ENCODE measurements around the gene UBE2D2.
"Not testable (repeated sequence)": the region's sequence is repeated elsewhere in the genome, so short reads cannot be mapped to it uniquely, and the experiment has no call there.

The UBE2D2 gene

GRCh38 chr5:139549162-139549894 is 11.8 kb upstream of the UBE2D2 start:
- DNase-seq, result no peak

- not testable (repeated sequence) for DNase-seq
These were observed 10.9 kb upstream of the UBE2D2 start for GRCh38 chr5:139550051-139550872.

DNA sequence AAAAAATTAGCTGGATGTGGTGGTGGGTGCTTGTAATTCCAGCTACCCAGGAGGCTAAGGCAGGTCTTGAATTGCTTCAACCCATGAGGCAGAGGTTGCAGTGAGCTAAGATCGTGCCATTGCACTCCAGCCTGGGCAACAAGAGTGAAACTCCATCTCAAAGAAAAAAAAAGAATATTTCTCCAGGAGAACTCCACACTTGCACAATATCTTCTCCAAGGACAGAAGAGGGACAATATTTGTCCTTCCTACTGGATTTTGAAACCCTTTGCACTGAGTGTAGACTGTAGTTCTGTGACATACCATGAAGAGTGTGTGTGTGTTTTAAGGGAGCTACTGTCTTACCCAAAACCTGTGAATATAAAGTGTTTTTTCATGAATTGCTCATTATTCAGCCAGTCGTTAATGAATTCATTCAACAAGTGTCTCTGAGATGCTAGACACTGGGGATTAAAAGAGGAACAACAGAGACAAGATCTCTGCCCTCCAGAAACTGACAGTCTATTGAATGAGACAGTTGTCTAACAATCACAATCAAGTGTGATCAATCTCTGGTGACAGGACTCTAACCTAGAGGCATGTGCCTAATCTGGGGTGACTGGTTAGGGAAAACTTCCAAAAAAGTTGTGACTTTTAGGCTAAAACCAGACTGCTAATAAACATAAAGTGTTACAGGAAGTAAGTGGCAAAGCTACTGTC is 9.8 kb upstream of the UBE2D2 start:
- no peak for DNase-seq

GRCh38 chr5:139552893-139553575 is 8.1 kb upstream of the UBE2D2 start:
- DNase-seq, result no peak

DNA sequence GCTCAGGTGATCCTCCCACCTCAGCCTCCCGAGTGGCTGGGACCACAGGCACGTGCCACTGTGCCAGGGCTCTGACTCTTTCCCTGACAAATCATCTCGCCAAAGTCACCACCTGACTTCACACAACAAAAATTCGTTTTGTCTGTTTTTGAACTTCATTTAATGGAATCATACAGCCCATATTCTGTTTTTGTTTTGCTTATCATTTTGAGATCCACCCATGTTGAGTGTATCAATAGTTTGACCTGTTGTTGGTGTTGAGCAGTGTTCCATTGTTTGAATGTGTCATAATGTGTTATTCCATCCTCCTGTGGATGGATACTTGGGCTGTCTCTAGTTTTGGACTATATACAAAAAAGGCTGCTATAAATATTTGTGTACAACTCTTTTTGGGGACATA is 6.9 kb upstream of the UBE2D2 start:
- DNase-seq, result no peak

- DNase-seq, result no peak
These were observed 3.3 kb upstream of the UBE2D2 start for GRCh38 chr5:139557811-139558210.

DNA sequence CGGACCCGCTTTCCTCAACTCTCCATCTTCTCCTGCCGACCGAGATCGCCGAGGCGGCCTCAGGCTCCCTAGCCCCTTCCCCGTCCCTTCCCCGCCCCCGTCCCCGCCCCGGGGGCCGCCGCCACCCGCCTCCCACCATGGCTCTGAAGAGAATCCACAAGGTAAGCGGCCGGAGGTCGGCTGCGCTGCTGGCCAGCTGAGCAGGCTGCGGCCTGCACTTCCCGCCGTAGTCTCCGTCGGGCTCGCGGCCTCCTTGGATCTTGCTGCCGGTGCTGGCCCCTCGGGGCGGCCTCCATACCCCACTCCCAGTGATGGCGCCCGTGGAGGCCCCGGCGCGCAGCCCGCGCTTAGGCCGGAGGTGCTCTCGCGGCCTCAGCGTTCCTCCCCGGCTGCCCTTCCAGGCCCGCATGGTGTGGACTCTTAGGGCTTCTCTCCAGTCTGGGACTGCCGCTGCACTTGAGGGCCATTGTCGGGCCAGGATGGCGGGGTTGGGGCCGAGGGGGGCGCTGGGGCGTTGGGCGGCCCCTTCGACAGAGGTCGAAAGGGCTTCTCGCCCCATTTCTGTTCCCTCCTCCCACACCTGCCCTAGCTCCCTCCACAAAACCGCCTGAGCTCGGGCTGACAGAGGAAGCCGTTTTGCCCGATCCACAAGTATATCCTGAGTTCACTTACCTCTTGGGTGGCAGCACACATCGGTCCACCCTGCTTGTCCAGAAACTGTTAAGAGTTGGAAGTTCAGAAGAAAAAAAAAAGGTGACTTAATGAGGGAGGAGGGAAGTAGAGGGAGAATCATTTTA is 714 bp downstream of the UBE2D2 start:
- DNase-seq, result no peak

DNA sequence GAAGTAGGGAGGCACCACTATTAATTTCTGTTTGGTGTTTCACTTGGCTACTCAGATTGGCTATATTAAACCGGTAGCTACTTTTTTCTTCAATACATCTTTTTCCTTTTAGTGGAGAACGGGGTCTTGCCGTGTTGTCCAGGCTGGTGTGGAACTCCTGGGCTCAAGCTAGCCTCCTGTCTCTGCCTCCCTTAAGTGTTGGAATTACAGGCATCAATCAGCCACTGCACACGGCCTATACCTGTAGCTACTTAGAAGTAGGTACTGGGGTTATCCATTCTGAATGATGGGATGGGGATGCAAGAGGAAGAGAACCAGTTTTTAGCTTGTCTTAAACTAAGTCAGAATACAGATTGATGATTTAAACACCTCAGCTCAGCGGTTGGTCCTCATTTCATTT is 1.7 kb downstream of the UBE2D2 start:
- no peak for DNase-seq

DNA sequence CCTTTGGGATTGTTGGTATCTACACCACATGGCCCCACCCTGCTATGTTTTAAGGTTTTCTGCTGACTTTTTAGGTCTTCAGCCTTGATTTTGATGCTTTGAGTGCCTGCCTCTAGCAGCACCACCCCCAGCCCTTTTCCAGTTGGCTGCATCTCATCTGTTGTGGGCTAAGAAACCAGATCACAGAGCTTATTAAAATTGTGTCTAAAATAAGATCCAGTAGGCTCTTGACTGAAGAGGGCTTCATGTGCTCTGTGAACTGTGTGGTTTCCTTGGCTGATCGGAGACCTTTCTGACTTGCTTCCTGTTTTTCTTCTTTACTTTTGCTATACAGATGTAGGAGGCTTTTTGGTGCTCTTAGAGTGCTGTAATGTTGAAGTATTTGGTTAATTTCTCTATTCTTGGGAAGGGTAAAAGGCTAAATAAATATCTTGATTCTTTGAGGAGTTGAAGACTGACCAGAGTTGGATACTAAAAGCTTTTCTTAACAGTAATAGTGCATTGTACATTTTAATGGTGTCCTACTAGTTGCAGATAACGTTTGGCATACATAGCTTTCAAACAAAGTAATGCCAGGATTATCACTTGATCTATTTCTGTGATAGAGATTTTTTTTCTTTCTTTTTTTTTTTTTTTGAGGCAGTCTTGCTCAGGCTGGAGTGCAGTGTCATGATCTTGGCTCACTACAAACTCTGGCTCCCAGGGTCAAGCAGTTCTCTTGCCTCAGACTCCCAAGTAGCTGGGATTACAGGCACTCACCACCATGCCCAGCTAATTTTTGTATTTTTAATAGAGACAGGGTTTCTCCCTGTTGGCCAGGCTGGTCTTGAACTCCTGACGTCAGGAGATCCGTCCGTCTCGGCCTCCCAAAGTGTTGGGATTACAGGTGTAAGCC is 4.5 kb downstream of the UBE2D2 start:
- no peak for DNase-seq

- no peak for DNase-seq
These were observed 5.5 kb downstream of the UBE2D2 start for GRCh38 chr5:139566611-139567010.

GRCh38 chr5:139569270-139569955 is 8.3 kb downstream of the UBE2D2 start:
- DNase-seq, result no peak

GRCh38 chr5:139571543-139571942 is 10.4 kb downstream of the UBE2D2 start:
- DNase-seq, result no peak

DNA sequence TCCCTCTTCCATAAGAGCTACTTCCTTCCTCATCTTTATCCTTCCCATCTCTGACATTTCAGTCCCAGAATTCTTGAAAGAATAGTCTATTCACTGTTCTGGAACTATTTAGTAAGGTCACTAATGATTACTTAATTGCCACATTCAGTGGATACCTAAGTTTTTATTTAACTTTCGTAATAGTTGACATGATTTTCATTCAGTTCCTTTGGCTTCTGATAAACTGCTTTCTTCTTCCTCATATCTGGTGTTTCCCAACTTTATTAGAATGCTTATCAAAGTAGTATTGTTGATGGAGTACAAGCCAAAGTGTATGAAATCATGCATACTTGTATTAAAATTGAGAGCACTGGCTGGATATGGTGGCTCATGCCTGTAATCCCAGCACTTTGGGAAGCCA is 10.8 kb downstream of the UBE2D2 start:
- no peak for DNase-seq

DNA sequence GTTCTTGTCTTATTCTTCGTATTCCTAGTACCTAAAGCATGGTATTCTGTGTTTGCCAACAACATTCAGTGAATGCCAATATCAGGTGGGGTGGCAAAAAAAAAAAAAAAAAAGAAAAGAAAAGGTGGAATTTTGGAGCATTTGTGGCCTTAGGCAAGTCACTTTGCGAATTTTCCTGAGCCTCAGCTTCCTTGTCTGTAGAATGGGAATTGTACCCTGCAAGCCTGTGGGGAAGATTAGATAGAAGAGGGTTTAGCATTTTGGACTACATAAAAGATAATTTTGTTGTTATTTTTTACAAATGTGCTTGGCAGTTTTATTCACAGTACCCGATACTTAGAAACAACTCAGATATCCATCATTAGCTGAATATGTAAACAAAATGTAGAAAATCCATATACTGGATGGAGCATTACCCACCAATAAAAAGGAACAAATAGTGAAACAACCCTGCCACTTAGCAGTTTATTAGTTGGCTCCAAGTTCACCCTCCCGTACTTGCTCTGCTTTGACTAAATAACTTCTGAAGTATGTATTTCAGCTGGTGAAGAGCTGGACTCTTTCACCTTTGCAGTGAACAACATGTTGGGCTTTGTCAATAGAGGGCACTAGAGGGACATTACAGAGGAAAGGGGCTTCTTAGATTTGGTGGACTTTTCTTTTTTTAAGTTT is 13.6 kb downstream of the UBE2D2 start:
- DNase-seq, result peak; percentile 10

- DNase-seq, result no peak
These were observed 14.1 kb downstream of the UBE2D2 start for GRCh38 chr5:139575313-139575646.

- DNase-seq, result no peak
These were observed 14.6 kb downstream of the UBE2D2 start for GRCh38 chr5:139575751-139576150.

- no peak for DNase-seq
These were observed 16.7 kb downstream of the UBE2D2 start for GRCh38 chr5:139577689-139578290.

DNA sequence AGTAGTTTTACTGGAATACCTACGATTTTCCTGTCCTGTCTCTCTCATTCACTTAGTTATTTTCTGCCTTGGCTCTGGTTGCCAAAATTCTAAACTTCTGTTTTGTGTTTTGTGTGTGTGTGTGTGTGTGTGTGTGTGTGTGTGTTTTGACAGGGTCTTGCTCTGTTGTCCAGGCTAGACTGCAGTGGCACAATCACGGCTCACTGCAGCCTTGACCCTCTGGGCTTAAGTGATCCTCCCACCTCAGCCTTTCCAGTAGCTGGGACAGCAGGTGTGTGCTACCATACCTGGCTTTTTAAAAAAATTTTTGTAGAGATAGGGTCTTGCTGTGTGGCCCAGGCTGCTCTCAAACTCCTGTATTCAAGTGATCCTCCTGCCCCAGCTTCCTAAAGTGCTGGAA is 17.2 kb downstream of the UBE2D2 start:
- DNase-seq, result no peak

DNA sequence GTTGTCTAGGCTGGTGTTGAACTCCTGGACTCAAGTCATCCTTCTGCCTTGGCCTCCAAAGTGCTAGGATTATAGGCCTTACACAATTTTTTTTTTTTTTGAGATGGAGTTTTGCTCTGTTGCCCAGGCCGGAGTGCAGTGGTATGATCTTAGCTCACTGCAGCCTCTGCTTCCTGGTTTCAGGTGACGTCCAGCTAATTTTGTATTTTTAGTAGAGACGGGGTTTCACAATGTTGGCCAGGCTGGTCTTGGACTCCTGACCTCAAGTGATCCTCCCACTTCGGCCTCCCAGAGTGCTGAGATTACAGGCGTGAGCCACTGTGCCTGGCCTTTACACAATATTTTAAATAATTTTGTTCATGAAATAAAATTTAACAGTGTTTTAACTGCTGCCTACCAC is 21.0 kb downstream of the UBE2D2 start:
- not testable (repeated sequence) for DNase-seq

- no peak for DNase-seq
These were observed 23.0 kb downstream of the UBE2D2 start for GRCh38 chr5:139584137-139584536.
